H1 (cell line): ENCODE results near the gene ELP4. TPM values are rescaled to one million over a fixed set of nuclear protein-coding genes. Genes with fewer than 3 reads are reported as not detected.

Experiments used
- ATF2 ChIP-seq: IDR thresholded peaks from 2 replicates; pipeline ENCODE4 v1.6.1; 2012; ENCODE audit warnings: low read length, inconsistent platforms
- CHD7 ChIP-seq: fragments of 300-600 bp; sonication (generic); IDR thresholded peaks from 2 replicates; pipeline ENCODE4 v1.7.1; 2012; ENCODE audit warnings: low read length, moderate library complexity, mild to moderate bottlenecking, inconsistent platforms; ENCODE audit not compliant: insufficient replicate concordance
- RAD21 ChIP-seq, 2 experiments: IDR thresholded peaks in 1 of 2; conservative IDR thresholded peaks in 1 of 2; 2 replicates each; pipeline ENCODE4 v1.6.1; 2011; ENCODE audit warnings: low read depth in 2 of 2, low read length in 2 of 2, improper control_type of control experiment in 1 of 2, inconsistent platforms in 1 of 2, mild to moderate bottlenecking in 1 of 2, moderate library complexity in 1 of 2
- SP4 ChIP-seq: IDR thresholded peaks from 2 replicates; pipeline ENCODE4 v1.6.1; 2012; ENCODE audit warnings: low read length, inconsistent platforms
- TAF1 ChIP-seq: IDR thresholded peaks from 2 replicates; pipeline ENCODE4 v1.6.1; 2011; ENCODE audit warnings: mild to moderate bottlenecking, low read depth, low read length
- ZNF274 ChIP-seq: IDR thresholded peaks from 2 replicates; pipeline ENCODE4 v1.7.0; 2012; ENCODE audit warnings: low read length, borderline replicate concordance; ENCODE audit errors: extremely low read depth
- polyA plus RNA-seq, 7 experiments: library from polyadenylated mRNA; depleted of rRNA in 3 of 7; stranded (reverse) in 5 of 7; unstranded in 2 of 7; fragments of >200 nt in 5 of 7; fragments of 200-250 nt in 2 of 7; gene quantifications; 1 replicate in 5 of 7; 2 replicates in 1 of 7; 4 replicates in 1 of 7; pipeline versions ENCODE4 v1.2.1 to v1.2.3, GENCODE V29; 2011 to 2013; ENCODE audit warnings: missing spikeins in 2 of 7, mixed read lengths in 2 of 7
- total RNA-seq: library from RNA; stranded (reverse); fragmentation: NEBNext Ultra II Directional; extraction: Animal tissue kit (Norgen Biotek cat#: 25700); gene quantifications from 2 replicates; pipeline ENCODE4 v1.2.1, GENCODE V29; 2021

Gene ELP4
- total and polyA plus RNA-seq, 2 of the 8 experiments (the other 6 are each of a cell fraction or from before 2014, with no cell fraction given): 14.0 to 18.6 TPM

- TF ChIP-seq ATF2 (no peak), RAD21 (IDR thresholded peaks at IDR 0.05 in 1 of 2, conservative IDR thresholded peaks at IDR 0.05 in 1 of 2; ENCODE audit: low read depth in 2 of 2, low read length in 2 of 2) (no peak), TAF1 (no peak), ZNF274 (no peak), CHD7 (no peak), SP4 (no peak)
Measured at GRCh38 chr11:31478223-31478590, 31.4 kb upstream of the ELP4 start (continued).
